C4-2B (cell line): Measurements from ENCODE around the gene KRT80.

Source experiments
- H3K27ac ChIP-seq: fragments of 450-650 bp; 2 replicates; pipeline ENCODE4 v1.5.1; 2017
- CTCF ChIP-seq: fragments of 450-650 bp; conservative IDR thresholded peaks from 2 replicates; pipeline ENCODE4 v1.5.1; 2017; ENCODE audit warnings: mild to moderate bottlenecking
- ZFX ChIP-seq: fragments of 450-650 bp; IDR thresholded peaks from 2 replicates; pipeline ENCODE4 v1.6.1; 2017

Gene KRT80

DNA sequence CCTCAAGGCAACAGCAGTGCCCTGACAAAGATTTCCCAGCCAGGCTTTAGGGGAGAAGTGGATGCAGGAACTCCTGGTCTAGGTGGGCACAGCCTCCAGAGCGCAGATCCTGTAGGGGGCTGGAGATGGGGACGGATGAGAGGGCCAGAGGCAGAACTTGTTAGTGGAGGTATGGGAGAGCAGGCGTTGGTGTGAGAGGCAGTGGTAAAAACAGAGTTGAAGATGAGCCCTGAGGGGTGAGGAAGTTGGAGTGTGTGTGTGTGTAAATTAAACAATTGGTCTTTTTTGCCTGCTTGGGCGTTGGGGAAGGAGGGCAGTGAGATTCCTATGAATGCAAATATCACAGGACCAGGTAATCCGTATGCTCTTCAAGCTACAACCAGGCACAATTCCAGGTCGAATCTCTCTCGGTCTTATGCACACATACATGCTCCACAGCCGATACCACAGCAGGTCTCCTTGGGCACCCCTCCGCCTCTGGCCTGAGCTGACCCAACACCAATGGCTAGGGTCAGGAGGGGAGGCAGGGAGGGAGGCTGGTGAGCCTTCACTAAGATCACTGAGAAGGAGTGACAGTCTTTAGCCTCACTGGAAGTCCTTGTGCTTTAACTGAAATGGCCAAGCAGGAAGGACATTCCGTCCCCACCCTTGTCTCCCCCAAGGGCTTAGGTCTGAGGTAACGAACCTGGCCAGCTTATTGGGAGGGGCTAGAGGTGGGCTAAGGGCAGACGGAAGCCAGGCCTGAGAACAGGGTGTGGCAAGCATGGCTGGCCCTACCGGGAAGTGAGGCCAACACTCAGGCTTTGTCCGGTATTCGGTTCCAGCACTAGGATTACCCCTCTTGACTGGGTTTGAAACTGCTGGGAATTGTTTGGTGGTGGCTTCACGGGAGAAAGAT, 39.7 kb upstream of the KRT80 start:
- TF ChIP-seq CTCF (no peak), ZFX (no peak)
- H3K27ac ChIP-seq: peak overlapping the region; percentile 34

DNA sequence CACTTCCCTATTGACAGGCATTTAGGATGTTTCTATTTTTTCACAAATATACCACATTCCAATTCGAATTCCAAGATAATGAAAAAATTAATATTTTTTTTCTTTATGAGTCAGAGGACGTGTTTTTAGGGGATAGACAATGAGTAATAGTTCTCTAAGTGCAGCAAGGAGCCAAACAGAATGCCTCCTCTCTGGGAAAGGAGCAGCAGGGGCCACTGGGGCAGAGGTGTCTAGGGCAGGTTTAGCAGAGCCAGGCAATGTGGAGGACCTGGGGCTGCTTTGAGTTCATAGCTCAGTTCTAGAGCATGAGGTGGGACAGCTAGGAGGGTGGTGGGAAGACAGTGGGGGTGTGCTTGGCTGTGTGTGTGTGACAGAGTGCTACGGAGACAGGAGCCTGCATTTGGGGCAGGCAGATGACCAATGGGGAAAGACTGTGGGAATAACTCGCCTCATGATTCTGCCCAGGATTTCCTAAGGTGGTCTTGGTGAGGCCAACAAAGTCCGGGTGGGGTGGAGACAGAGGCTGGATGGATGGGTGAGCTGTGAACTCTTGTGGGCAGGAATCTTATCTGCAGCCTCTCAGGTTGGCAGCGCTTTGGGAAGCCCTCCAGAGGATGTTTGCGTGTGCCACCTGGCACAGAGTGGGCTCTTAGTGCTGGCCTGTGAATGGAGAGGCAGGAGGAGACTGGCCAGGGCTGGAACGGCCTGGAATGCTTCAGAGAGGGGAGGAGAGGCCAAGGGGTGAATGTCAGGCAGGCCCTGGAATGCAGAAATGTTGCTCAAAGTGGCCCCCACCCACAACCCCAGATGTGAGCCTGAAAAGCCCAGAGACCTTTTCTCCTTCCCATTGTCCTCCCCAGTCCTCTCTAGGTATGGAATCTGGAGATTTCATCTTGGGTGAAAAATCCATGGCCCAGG, 38.8 kb upstream of the KRT80 start:
- H3K27ac ChIP-seq: peak overlapping the region; percentile 34
- TF ChIP-seq ZFX (no peak), CTCF (no peak)

- TF ChIP-seq ZFX: no peak
- TF ChIP-seq CTCF: no peak
- H3K27ac ChIP-seq: no peak overlapping the region
Measured at GRCh38 chr12:52229836-52230343, 38.1 kb upstream of the KRT80 start.

GRCh38 chr12:52228931-52229330, 37.1 kb upstream of the KRT80 start:
- peak overlapping the region; percentile 37 for H3K27ac ChIP-seq
- TF ChIP-seq ZFX: no peak
- no peak for TF ChIP-seq CTCF

DNA sequence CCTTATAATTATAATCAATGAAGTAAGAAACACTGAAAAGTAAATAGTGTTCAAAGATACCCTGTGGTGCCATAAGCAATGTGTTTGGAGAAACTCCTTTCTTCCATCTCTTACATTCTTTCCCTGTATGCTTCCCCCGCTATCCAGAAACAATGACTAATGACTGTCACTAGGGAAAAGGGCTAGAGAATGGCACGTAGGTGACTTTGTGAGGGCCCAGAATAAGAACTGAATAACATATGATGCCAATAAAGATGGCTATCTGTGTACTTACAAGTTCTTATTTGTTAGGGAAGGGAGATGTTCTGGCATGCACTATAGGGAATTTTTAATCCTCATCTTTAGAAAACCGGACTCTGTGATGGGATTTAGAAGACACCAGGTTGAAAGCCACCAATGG, 36.6 kb upstream of the KRT80 start:
- H3K27ac ChIP-seq: peak overlapping the region; percentile 37; the same call in 1 of the 2 replicates
- TF ChIP-seq CTCF (no peak), ZFX (no peak)

DNA sequence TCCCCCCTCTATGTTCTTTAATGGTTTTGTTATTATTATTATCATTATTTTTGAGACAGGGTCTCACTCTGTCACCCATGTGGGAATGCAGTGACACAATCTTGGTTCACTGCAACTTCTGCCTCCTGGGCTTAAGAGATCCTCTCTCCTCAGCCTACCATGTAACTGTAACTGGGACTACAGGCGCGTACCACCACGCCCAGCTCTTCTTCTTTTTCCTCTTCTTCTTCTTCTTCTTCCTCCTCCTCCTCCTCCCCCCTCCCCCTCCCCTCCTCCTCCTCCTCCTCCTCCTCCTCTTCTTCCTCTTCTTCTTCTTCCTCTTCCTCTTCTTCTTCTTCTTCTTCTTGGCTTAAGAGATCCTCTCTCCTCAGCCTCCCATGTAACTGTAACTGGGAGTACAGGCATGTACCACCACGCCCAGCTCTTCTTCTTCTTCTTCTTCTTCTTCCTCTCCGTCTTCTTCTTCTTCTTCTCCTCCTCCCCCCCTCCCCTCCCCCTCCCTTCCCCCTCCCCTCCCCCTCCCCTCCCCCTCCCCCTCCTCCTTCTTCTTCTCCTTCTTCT, 35.9 kb upstream of the KRT80 start:
- H3K27ac ChIP-seq: no peak overlapping the region
- TF ChIP-seq ZFX (no peak), CTCF (no peak)

DNA sequence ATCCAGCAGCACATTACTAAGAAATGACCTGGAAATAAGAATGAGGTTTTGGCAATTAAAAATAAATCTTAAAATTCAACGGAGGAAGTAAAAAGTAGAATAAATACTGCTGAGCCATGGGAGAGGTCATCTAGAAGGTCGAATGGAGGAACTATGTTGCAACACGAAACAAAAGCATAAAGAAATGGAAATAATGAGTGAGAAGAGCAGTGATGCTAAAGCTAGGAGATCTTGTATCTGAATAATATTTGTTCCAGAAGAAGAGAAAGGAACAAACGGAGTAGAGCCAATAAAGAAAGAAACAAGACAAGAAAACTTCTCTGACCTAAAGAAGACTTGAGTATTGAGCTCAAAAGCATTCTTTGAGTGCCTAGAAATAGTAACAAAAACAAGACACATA, 34.6 kb upstream of the KRT80 start:
- H3K27ac ChIP-seq: no peak overlapping the region
- TF ChIP-seq CTCF (no peak), ZFX (no peak)
